GM19452 (cell line): Measurements from ENCODE around the gene ISY1.
"Not testable (repeated sequence)": the region's sequence is repeated elsewhere in the genome, so short reads cannot be mapped to it uniquely, and the experiment has no call there.

Experiments used
- ATAC-seq: cut with Tn5 transposase; IDR thresholded peaks from one replicate; pipeline ENCODE4 v1.9.1; 2021; ENCODE audit not compliant: unreplicated experiment

Gene ISY1

DNA sequence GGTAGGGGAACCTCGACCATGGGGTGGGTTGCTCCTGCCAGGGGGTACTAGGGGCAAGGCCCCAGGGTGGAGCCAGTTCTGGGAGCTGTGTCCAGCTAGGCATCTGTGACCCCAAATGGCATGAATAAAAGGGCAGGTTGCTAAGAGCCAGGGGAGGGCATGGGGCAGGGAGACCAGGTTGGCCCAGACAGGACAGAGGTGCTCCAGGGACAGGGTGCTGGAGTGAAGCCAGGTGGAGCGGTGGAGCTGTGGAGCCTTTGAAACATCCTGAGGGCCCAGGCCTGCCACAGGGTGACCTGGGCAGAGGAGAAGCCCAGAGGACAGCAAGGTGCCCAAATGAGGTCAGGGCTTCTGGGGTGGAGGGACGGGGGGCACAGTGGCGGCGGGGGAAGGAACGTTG, 72.6 kb downstream of the ISY1 start:
- ATAC-seq, result not testable (repeated sequence)

DNA sequence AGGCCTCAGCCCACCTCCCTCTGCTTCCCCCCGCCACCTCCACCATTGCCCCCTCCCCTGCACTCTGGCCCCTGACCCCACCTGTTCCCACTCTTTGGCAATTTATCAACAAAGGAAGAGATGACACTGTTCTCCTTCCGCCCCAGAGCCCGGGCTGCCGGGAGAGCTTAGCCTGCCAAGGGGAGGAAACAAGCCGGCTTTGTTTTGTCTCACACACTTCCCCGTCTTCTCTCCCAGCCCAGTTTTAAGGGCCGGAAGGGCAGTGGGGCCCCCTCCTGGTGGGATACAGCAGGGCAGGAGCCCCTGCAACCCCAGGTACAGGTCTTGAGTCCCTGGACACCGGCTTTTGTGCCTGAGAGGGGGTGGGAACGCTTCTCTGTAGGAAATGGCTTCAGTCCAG, 73.0 kb downstream of the ISY1 start:
- not testable (repeated sequence) for ATAC-seq

DNA sequence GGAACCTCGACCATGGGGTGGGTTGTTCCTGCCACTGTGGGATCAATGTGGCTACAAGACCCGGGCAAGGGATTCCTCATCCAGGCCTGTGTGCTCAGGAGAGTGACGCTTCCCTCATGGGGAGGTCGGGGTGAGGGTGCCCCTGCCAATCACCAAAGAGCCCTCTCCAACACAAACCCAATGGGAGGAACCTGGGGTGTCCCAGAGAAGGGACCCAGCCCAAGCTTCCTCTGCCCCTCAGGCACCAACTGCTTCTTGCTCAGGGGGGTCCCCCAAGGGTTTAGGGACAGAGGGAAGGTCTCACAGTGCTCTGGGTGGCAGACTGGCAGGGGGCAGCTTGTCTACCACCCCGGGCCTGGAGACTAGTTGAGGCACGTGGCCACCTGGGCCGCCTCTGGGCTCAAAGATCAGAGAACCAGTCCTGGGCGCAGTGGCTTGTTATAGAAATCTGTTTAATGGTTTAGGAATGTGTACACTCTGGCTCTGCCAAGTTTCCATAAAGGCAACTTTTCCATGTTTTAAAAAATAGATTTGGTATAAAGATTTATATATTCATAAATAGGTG, 73.6 kb downstream of the ISY1 start:
- ATAC-seq, result no peak

DNA sequence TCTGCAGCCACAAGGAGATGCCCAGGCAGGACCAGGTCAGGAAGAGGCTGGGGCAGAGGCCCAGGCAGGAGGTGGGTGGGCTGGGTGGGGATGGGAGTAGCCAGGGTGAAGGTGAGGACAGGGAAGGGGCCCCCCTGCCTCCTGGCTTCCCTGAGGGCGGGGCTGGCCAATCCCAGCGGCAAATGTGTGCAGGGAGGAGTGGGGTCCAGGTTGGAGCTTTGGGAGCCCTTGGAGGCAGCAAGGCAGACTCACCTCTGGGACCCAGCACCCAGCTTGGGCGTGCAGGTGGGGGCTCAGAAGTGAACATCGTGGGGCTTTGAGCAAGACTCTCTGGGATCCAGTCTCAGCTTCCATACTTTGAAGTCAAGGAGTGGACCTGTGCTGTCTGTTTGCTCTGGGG, 75.0 kb downstream of the ISY1 start:
- ATAC-seq, result no peak

DNA sequence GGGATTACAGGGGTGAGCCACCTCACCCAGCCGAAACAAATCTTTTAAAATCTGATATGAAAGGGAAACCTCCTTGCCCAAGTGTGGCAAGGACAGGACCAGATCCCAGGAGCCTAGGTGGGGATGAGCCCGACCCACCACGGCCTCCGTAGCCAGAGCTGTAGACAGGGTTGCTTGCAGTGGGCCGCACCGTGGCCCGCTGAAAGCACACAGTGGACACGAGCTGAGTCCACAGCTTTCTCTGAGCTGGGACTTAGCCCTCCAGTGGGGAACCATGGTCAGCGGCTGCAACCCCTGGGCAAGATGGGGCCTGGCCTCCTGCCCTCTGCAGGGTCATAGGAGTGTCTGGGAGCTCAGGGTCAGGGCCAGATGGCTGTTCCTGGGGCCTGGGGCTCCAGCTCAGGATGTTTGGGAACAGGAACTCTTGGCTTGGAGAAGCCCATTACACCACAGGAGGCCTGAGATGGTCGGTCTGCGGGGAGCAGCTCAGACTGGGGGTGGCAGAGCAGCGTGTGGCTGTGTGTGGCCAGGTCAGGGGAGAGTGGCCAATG, 75.6 kb downstream of the ISY1 start:
- no peak for ATAC-seq

DNA sequence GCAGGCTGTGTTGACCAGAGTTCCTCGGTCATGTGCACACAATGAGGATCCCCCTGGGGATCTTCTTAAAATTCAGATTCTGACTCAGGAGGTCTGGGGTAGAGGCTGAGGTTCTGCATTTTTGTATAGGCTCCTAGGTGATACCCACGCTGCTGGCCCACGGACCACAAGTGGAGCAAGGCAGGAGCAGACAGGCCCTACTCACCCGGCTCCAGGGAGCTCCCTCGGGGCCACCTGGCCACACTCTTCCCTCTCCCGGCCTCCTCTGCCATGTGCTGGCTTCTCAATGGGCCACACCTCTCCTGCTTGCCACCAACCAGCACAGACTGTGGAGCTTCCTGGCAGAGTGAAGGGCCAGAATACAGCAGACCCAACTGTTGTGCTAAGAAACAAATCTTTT, 76.4 kb downstream of the ISY1 start:
- ATAC-seq, result no peak

DNA sequence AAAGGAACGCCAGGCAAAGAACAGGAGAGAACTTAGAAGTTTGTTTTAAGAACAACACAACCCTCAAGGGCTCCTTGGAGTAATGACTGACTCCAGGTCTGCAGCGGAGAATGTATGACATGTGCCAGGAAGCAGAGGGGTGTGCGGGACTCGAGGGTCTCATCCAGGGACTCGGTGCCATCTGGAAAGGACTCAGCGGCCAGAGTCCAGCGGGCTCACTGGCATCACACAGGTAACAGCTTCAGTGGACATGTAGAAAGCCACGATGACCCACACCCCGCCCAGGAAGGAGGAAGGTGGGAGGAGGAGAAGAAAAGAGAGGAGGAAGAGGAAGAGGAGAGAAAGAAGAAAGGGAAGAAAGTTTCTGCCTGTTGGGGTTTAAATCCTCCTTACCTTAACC, 78.8 kb downstream of the ISY1 start:
- ATAC-seq, result no peak

DNA sequence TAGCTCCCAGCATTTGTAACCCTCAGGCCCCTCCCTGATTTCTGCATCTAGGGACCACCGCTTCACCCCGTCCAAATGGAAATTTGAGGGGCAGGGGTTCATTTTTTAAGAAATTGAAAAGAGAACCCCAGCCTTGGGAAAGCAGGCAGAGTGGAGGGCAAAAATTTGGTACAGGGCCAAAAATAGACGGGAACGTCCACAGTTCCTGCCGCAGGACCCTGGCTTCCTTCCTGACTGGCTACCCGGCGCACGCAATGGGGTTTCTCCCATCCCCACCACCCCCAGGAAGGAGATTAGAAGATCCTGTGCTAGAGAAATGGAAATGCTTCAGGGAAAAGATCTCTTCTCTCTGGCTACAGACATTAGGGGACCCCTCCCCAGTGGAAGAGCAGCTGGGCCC, 79.4 kb downstream of the ISY1 start:
- ATAC-seq, result no peak

DNA sequence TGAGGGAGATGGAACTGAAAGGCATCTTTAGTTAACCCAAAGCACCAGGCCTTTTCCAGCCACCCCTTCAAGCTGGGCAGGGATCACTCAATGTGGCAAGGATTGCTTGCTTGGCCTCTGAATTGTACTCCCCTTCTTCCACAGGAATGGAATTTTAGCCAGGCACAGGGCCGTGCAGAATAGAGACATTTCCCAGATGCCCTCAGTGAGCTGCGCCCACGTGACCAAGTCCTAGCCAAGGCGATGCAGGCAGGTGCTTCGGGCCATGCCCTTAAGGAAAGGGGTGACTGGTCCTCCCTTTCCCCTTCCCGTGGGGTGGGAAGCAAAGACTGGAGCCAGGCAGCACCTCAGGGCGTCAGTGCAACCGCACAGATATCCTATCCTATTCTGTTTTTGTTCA, 82.4 kb downstream of the ISY1 start:
- ATAC-seq, result no peak
